ENCODE measurements around the gene KAT8.
A peak's percentile ranks its signal among the peaks of the same experiment; 100 is the strongest.
"Not testable (repeated sequence)": the region's sequence is repeated elsewhere in the genome, so short reads cannot be mapped to it uniquely, and the experiment has no call there.

The KAT8 gene

DNA sequence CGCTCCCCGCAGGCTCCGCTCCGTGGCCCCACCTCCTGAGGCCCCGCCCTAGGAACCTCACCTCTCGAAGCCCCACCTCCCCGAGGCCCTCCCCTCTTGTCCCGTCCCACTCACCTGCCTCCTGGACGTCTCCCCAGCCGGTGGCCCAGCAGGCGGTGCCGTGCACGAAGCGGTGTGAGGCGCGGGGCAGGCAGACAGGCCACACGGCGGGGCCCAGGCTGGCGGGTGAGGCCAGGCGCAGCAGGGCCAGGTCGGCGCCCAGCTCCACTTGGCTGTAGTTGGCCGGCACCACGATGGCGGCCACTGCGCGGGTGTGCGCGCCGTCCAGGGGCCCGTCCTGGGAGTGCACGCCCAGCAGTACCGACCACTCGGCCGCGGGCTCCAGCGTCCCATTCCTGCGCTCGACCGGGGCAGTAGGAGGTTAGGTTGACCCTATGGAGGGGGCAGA is 30.8 kb downstream of the KAT8 start:
- no peak for DNase-seq (ENCODE audit: low read depth in 2 of 2)

DNA sequence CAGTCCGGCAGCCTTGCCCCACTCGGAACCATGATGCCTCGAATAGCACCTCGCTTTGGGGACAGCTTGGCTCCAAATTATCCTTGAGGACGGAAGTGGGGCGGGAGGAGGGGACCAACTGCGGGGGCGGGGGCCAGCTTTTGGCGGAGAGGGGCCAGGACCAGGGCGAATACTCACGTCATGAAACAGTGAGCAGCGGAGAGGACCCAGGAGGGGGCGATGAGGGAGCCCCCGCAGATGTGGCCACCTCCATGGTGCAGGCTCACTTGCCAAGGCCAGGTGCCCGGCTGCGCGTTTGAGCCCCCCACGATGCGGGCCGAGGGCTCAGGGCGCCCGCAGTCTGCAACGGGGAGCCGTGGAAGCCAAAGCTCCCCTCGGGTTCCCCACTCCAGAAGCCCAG is 31.4 kb downstream of the KAT8 start:
- DNase-seq (ENCODE audit: low read depth in 2 of 2) = no peak

DNA sequence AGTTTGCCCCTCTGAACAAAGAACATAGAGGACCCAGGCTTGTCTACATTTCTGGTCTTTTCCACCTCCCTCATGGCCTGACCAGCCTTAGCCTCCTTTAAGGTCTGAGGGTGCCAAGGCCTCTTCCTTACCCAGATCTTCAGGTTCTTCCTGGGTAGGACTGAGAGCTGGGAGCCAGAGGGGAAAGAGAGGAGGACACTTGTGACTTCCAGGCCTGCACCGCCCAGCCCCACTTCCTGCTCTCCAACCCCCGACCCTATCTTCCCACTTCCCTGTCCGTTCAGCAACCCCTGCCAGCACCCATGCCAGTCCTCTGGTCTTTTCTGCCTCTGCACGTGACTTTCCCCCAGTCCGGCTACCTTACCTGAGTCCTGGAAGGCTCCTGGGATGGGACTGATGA is 31.9 kb downstream of the KAT8 start:
- DNase-seq (ENCODE audit: low read depth in 2 of 2) = no peak

DNA sequence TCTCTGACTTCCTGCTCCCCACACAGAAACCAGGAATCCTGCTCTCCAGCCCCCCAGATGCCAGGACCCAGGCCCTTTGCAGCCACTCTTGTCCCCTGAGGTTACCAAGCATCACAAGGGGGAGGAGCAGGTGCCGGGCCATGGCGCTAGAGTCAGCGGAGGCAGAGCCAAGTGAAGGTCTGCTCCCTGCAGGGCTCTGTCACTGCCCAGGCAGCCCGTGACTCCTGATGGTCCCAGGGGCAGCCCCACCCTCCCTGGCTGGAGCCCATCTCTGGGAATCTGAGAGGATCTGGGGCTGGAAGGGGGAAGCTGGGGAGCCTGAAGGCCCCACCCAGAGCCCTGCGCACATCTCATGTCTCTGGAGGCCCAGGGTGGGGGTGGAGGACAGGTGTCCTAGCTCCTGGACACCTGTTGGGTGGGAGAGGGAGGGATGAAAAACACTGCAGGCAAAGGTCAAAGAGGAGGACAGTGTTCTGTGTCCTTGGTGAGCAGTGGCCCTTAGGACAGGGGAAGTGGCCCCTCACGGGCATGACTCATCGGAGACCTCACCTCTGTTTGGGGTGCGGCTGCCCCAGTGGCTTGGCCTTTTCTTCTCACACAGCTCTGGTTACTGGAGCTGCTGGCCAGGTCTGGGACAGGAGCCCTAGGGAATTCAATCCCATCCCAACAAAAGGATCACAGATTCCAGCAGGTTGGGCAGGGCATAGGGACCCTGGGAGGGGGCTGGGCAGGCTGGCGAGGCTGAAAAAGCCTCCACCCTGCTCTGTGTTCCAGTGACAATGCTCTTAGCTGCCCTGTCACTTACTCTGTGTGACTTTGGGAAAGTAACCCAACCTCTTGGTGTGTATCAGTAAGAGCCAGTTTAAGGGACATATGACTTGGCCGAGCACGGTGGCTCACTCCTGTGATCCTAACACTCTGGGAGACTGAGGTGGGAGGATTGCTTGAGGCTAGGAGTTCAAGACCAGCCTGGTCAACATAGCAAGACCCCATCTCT is 32.7 kb downstream of the KAT8 start, which contains the start of gene PRSS36:
PRSS36 (minus strand) TSS at position 173 of the 997 bp plus-strand sequence; CDS start at position 142, 31 bp downstream.
- no peak for DNase-seq (ENCODE audit: low read depth in 2 of 2)

DNA sequence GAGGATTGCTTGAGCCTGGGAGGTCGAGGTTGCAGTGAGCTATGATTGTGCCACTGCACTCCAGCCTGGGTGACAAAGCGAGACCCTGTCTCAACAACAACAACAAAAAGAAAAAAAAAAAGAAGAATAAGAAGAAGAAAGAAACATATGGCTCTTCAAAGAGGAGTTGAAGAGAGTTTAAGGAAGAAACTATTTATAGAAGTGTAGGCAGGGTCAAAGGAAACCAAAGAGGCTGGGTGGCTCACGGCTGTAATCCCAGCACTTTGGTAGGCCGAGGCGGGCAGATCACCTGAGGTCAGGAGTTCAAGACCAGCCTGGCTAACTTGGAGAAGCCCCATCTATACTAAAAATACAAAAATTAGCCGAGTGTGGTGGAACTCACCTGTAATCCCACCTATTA is 33.5 kb downstream of the KAT8 start:
- not testable (repeated sequence) for DNase-seq (ENCODE audit: low read depth in 2 of 2)

DNA sequence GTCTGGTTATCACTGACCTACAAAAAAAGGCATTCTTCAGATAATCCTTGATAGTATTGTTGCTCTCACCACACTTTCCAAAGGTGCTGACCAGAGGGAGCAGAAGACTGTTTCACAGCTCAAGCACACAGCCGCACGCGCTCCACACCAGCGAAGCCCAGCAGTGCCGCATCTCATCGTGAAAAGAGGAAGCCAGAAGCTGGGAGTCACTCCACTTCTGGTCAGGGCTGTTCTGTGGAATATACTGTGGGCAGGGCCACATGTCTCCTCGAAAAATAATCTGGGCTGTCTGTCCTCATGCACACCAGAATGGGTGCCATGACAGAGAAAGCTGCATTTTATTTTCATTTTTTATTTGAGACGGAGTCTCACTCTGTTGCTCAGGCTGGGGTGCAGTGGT is 39.7 kb downstream of the KAT8 start:
- no peak for DNase-seq (ENCODE audit: low read depth in 2 of 2)

DNA sequence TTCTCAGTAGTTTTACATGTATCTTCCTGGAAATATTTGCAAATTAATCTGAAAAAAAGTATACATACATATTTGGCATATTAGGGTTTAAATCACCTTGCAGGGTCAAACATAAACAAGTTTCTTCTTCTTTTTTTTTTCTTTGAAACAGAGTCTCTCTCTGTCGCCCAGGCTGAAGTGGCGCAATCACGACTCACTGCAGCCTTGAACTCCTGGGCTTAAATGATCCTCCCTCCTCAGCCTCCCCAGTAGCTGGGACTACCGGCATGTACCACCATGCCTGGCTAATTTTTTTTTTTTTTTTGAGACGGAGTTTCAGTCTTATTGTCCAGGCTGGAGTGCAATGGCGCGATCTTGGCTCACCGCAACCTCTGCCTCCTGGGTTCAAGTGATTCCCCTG is 49.9 kb downstream of the KAT8 start:
- no peak for DNase-seq (ENCODE audit: low read depth in 2 of 2)

DNA sequence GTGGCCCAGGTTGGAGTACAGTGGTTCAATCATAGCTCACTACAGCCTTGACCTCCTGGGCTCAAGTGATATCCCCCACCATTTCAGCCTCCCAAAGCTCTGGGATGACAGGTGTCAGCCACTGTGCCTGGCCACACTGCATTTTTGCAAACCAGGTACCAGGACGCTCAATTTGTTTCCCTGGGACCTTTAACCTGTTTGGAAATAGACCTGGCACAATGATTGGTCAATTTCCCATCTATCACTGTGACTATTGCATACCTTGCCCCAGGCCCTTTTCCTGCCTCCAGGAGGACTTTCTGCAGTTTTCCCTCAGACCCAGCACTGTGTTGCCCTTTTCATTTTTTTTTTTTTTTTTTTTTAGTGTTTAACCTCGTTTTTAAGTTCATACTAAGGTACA is 51.4 kb downstream of the KAT8 start:
- DNase-seq (ENCODE audit: low read depth in 2 of 2) = no peak

DNA sequence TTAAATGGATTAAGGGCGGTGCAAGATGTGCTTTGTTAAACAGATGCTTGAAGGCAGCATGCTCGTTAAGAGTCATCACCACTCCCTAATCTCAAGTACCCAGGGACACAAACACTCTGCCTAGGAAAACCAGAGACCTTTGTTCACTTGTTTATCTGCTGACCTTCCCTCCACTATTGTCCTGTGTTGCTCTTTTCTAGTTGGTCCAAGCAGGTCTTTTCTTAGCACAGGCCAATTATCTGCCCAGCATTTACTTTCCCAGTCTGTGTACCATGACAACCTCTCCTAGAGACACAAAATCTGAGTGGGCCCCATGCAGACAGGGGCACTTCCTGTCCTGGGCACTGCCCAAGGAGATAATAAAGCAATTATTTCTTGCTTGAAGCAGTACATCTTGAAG is 52.6 kb downstream of the KAT8 start:
- not testable (repeated sequence) for DNase-seq (ENCODE audit: low read depth in 2 of 2)

DNA sequence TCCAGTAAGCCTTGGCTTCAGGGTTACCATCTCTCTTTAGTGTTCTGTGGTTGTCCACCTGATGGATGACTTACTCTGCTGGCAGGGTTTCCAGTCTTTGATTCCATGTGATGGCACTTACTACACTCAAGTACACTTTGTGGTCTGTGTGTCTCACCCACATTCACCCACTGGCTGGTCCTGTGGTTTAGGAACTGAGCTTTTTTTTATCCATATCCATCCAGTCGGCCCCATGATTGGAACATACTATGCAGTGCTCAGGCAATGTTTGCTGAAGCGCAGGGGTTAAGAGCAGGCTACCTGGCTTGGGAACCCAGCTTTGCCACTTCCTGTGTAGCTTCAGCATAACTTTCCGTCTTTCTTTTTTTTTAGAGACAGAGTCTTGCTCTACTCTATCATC is 59.7 kb downstream of the KAT8 start:
- peak in 1 of 2 donors; percentile 41 for DNase-seq (ENCODE audit: low read depth in 2 of 2)

DNA sequence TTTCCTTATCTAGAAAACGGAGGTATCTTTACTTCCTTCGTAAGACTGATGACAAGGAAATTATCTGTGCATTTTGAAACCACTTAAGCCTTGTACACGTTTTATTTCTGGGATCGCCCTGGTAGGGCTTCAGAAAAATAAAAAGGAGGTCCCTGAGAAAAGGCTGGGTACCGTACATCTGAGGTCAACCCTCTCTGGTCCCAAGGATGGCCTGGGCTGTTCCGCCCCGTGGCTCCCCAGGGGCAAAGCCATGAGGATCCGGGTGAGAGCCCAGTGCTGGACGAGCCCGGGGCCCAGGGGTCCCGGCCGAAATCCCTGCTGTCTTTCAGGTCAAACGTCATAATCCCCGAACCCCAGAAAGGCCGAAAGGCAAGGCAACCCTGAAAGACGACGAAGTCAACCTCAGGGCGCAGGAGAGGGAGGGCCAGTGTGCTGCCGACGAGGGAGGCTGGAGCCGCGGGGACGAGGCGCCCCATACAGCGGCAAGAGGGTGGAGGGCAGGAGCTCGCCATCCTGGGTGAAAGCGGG is 61.8 kb downstream of the KAT8 start:
- no peak for DNase-seq (ENCODE audit: low read depth in 2 of 2)

DNA sequence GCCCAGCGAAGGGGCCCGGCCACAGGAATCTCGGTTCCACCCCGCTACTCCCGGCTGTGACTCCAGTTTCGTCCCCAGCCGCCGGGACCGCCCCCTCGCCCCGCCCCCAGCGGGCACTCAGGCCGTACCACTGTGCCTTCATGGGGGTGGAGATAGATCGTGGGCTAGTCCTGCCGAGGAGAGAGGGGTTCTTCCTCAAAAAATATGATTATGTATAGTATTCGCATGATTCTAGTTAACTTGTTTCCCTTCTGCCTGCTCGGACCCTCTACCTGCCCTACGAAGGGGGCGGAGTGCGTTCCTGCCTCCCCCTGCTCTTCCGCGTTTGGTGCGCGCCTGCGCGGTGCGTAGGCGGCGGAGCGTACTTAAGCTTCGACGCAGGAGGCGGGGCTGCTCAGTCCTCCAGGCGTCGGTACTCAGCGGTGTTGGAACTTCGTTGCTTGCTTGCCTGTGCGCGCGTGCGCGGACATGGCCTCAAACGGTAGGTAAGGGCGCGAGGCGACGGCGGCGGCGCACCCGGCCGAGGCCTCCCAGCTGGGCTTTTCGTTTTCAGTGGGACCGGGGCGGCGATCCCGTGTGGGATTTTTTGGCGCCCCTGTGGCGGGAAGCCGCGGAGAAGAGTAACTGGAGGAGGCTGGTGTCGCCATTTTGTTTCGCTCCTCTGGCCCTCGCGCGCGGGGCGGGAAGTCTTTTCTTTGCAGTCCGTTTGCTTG is 62.4 kb downstream of the KAT8 start, which contains the start of gene FUS:
FUS (plus strand) TSS at position 393 of the 713 bp plus-strand sequence; CDS start at position 469, 76 bp downstream.
- peak; percentile 88 for DNase-seq (ENCODE audit: low read depth in 2 of 2)
